Measurements from ENCODE around the gene PTPN14.

Gene PTPN14

GRCh38 chr1:214393086-214393485 is 158.3 kb downstream of the PTPN14 start:
- H2AFZ ChIP-seq (ENCODE audit: low read length) = no peak overlapping the region
- H3K36me3 ChIP-seq (replicated peaks; ENCODE audit: insufficient read depth, low read length) = no peaks in the 10 kb centered on the region
- H3K9me2 ChIP-seq (replicated peaks; ENCODE audit: insufficient read depth, low read length) = no peaks in the 10 kb centered on the region
- H4K20me1 ChIP-seq (ENCODE audit: insufficient read depth, low read length) = no peaks in the 10 kb centered on the region
- no peaks in the 10 kb centered on the region for H3K27me3 ChIP-seq (replicated peaks; ENCODE audit: insufficient read depth, low read length)
- no peak overlapping the region for H3K9ac ChIP-seq (ENCODE audit: low read length)
- no peak overlapping the region for H3K27ac ChIP-seq (ENCODE audit: low read length)
- H3F3A ChIP-seq (ENCODE audit: insufficient read depth, low read length) = no peaks in the 10 kb centered on the region
- H3K4me3 ChIP-seq (ENCODE audit: low read length) = no peak overlapping the region
- no peak overlapping the region for H3K4me2 ChIP-seq (ENCODE audit: low read depth, low read length)
- no peaks in the 10 kb centered on the region for H3K79me2 ChIP-seq (ENCODE audit: low read length)
- TF ChIP-seq EZH2 (optimal IDR thresholded peaks at IDR 0.05; ENCODE audit: low read depth, low read length) (no peak), CTCF (IDR thresholded peaks at IDR 0.05; ENCODE audit: low read length) (no peak), EZH2phosphoT487 (IDR thresholded peaks at IDR 0.05; ENCODE audit: low read length) (no peak)
- H3K4me1 ChIP-seq (ENCODE audit: low read length) = no peaks in the 10 kb centered on the region
- no peaks in the 10 kb centered on the region for H3K9me3 ChIP-seq (replicated peaks; ENCODE audit: insufficient read depth, low read length)
- no peak for DNase-seq

- Histone ChIP-seq H3K79me2 (ENCODE audit: low read length) (no peaks in the 10 kb centered on the region), H3F3A (ENCODE audit: insufficient read depth, low read length) (no peaks in the 10 kb centered on the region), H3K9me3 (replicated peaks; ENCODE audit: insufficient read depth, low read length) (no peaks in the 10 kb centered on the region), H3K36me3 (replicated peaks; ENCODE audit: insufficient read depth, low read length) (no peaks in the 10 kb centered on the region), H2AFZ (ENCODE audit: low read length) (no peak overlapping the region), H3K9me2 (replicated peaks; ENCODE audit: insufficient read depth, low read length) (no peaks in the 10 kb centered on the region), H3K4me2 (ENCODE audit: low read depth, low read length) (no peak overlapping the region), H3K9ac (ENCODE audit: low read length) (no peak overlapping the region), H3K27ac (ENCODE audit: low read length) (no peak overlapping the region), H4K20me1 (ENCODE audit: insufficient read depth, low read length) (no peaks in the 10 kb centered on the region), H3K4me3 (ENCODE audit: low read length) (no peak overlapping the region), H3K4me1 (ENCODE audit: low read length) (no peaks in the 10 kb centered on the region), H3K27me3 (replicated peaks; ENCODE audit: insufficient read depth, low read length) (no peaks in the 10 kb centered on the region)
- no peak for DNase-seq
- no peak for TF ChIP-seq EZH2 (optimal IDR thresholded peaks at IDR 0.05; ENCODE audit: low read depth, low read length)
- no peak for TF ChIP-seq EZH2phosphoT487 (IDR thresholded peaks at IDR 0.05; ENCODE audit: low read length)
- no peak for TF ChIP-seq CTCF (IDR thresholded peaks at IDR 0.05; ENCODE audit: low read length)
Measured at GRCh38 chr1:214391873-214392645, 159.3 kb downstream of the PTPN14 start.

GRCh38 chr1:214389734-214390133 is 161.7 kb downstream of the PTPN14 start:
- no peak overlapping the region for H3K4me2 ChIP-seq (ENCODE audit: low read depth, low read length)
- H3K79me2 ChIP-seq (ENCODE audit: low read length) = no peaks in the 10 kb centered on the region
- no peaks in the 10 kb centered on the region for H3K36me3 ChIP-seq (replicated peaks; ENCODE audit: insufficient read depth, low read length)
- H4K20me1 ChIP-seq (ENCODE audit: insufficient read depth, low read length) = no peaks in the 10 kb centered on the region
- no peak overlapping the region for H3K27ac ChIP-seq (ENCODE audit: low read length)
- no peak for DNase-seq
- no peak overlapping the region for H2AFZ ChIP-seq (ENCODE audit: low read length)
- no peak overlapping the region for H3K9ac ChIP-seq (ENCODE audit: low read length)
- no peaks in the 10 kb centered on the region for H3K27me3 ChIP-seq (replicated peaks; ENCODE audit: insufficient read depth, low read length)
- TF ChIP-seq EZH2 (optimal IDR thresholded peaks at IDR 0.05; ENCODE audit: low read depth, low read length) (no peak), EZH2phosphoT487 (IDR thresholded peaks at IDR 0.05; ENCODE audit: low read length) (no peak), CTCF (IDR thresholded peaks at IDR 0.05; ENCODE audit: low read length) (no peak)
- H3F3A ChIP-seq (ENCODE audit: insufficient read depth, low read length) = no peaks in the 10 kb centered on the region
- no peak overlapping the region for H3K4me3 ChIP-seq (ENCODE audit: low read length)
- no peaks in the 10 kb centered on the region for H3K9me2 ChIP-seq (replicated peaks; ENCODE audit: insufficient read depth, low read length)
- H3K9me3 ChIP-seq (replicated peaks; ENCODE audit: insufficient read depth, low read length) = no peaks in the 10 kb centered on the region
- no peaks in the 10 kb centered on the region for H3K4me1 ChIP-seq (ENCODE audit: low read length)
